NCI-H526 (cell line): Measurements from ENCODE around the gene SLC37A4.
"Not testable (repeated sequence)": the region's sequence is repeated elsewhere in the genome, so short reads cannot be mapped to it uniquely, and the experiment has no call there.

Experiments
- DNase-seq, 2 experiments: peaks; one replicate each; lab custom pipeline; 2025; lab: John Stamatoyannopoulos, UW

Gene SLC37A4

GRCh38 chr11:119041821-119042514 is 11.3 kb upstream of the SLC37A4 start:
- DNase-seq, result no peak

GRCh38 chr11:119039471-119039870 is 8.8 kb upstream of the SLC37A4 start:
- DNase-seq, result not testable (repeated sequence)

DNA sequence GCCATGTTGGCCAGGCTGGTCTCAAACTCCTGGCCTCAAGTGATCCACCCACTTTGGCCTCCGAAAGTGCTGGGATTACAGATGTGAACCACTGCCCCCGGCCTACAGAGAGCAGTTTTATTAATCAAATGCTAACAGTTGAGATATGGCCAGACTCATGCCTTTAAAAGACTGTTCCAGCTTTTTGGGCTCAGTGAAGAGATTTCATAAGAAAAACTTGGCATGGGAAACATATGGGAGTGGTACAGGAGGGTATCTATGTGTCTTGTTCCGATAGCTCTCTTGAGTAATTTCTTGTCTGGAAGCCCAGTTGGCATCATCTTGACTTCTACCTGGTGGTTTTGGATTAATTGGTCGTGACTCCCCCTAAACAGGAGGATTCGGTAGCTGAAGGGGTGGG is 8.2 kb upstream of the SLC37A4 start:
- DNase-seq, result no peak

DNA sequence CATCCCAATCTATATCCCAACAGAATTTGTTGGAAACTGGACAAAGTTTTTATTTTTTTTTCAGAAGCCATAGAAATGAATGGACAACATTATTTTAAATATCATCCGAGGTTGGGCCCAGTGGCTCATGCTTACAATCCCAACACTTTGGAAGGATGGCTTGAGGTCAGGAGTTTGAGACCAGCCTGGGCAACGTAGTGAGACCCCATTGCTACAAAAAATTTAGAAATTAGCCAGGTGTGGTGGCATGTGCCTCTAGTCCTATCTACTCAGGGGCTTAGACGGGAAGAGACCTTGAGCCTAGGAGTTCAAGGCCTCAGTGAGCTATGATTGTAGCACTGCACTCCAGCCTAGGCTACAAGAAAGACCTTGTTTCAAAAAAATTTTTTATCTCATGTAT is 4.1 kb upstream of the SLC37A4 start:
- DNase-seq, result no peak

DNA sequence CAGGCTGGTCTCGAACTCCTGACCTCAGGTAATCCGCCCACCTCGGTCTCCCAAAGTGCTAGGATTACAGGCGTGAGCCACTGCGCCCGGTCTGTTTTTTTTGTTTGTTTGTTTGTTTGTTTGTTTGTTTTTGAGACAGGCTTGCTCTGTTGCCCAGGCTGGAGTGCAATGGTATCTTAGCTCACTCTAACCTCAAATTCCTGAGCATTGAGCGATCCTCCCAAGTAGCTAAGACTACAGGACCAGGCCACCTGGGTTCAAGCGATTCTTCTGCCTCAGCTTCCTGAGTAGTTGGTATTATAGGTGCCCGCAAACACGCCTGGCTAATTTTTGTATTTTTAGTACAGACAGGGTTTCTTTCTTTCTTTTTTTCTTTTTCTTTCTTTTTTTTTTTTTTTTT is 2.7 kb upstream of the SLC37A4 start:
- not testable (repeated sequence) for DNase-seq

DNA sequence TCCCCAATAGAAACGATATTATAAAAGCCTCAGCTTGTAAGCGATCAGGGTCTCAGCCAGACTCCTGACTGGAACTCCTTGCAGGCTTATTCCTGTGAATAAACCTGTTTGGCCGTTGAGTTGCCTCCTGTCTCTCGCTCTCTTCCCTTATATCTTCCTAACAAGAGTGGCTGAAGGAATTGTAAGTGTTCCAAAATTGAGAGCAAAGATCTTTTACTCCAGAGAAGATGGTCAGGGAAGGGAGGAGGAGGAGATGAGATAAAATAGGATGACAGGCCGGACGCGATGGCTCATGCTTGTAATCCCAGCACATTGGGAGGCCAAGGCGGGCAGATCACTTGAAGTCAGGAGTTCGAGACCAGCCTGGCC is 1.2 kb upstream of the SLC37A4 start:
- peak in 1 of 2 experiments; percentile 30 for DNase-seq

GRCh38 chr11:119030029-119030328 is 698 bp downstream of the SLC37A4 start:
- no peak for DNase-seq

GRCh38 chr11:119029340-119030028 is 1.2 kb downstream of the SLC37A4 start:
- DNase-seq, result peak in 1 of 2 experiments; percentile 65

DNA sequence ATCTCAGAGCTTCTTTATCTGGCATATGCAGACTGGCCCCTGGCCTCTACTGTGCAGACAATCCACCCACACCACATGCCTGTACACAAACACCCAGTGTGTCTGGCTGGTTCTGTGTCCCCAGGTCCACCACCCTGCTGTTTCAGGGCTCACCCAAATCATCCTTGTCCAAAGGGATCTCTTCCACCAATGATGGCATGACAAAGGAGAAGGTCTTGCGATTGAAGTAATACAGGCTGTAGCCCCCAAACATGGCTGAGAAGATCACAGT is 1.7 kb downstream of the SLC37A4 start:
- DNase-seq, result no peak

DNA sequence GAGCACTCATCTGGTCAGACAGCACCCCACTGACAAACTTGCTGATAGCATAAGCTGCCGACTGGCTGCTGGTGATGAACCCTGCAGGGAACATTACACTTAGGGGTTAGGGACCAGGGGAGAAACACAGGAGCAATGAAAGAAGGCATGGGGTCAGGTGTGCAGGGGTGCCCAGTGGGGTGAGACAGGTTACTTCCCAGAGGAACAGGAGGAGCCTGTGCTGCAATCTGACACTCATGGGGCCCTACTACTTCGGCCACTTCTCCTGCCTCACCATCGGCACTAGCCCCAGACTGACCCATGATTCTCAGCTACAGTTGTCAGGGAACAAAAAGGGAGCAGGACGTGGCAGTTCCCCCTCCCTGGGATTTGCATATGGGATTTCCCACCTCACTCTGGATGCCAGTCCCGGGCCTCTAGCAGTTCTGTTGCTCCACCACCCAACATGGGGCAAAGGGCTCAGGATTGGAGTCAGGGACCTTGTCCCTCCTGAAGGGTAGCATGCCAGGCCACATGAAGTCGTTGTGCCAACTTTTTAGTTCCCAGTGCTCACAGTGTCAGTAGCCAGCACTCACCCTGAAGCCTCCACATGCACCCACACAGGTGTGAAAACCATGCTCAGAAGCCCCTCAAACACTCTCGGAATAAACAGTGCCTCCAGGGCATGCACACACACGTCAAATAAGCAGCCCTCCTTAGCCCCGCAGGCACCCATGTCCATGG is 2.2 kb downstream of the SLC37A4 start:
- peak in 1 of 2 experiments; percentile 59 for DNase-seq

GRCh38 chr11:119027561-119028345 is 2.9 kb downstream of the SLC37A4 start:
- DNase-seq, result no peak

DNA sequence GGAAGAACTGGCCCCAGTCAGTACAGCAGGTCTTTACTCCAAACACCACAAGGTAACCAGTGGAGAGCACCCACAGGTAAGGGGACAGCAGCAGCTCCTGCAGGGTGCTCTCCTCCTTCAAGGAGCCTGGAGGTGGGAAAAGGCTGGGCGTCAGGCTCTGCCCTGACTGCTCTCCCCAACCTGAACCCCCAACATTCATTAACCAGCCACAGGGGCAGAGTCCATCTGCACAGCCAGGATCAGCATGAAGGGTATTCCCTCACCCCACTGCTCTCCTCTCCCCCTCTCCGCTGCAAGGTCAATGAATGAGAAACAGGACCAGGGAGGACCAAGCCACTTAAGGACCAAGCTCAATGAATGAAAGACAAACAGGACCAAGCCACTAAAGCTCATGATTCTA is 3.7 kb downstream of the SLC37A4 start:
- no peak for DNase-seq

- DNase-seq, result no peak
Observed at GRCh38 chr11:119025978-119026766, 4.5 kb downstream of the SLC37A4 start.

- DNase-seq, result no peak
Observed at GRCh38 chr11:119025541-119025940, 5.1 kb downstream of the SLC37A4 start.

GRCh38 chr11:119025099-119025473 is 5.6 kb downstream of the SLC37A4 start:
- DNase-seq, result peak in 1 of 2 experiments; percentile 21

DNA sequence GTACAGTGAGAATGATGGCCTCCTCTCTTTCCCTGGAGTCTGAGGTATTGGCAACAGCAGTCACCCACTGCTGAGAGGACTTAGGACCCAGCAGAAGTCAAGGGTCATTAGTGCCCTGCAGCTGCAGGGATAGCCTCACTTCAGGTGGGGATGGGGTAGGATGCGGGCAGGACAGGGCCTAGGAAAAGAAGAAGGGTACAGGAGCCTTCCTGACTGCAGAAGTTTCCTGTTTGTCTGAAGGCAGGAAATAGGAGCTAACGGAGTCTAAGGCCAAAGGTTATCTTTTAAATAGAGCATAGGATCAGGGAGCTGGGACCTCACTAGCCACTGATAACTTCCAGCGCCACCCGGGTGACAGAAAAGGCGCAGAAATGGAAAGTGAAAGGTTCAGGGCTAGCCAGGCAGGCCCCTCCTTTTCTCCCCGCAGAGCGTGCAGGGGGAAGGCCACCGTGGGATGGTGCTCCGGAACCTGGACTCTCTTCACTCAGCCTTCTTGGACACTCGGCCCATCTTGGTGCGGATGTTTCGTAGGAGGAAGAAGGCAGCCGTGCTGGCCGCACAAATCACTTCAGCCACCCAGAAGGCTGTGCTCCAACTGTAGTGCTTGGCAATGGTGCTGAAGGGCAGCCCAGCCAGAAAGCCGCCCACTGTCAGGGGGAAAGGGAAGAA is 6.1 kb downstream of the SLC37A4 start:
- DNase-seq, result no peak

DNA sequence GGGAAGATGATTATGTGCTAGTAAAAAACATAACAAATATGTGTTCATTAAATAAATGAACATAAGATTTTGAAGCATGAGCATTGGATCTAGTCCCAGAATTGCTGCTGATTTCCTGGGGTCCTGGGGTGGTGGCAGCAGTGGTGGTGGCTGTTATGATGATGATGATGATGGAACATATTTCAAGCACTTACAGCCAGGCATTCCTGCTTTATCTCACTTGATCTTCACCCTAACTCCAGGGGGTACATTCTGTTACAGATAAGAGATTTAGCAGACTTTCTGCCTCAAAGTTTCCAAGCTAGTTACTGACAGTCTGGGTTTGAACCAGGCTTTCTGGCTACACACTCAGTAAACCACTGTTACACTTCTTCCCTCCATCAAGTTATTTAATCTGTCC is 6.9 kb downstream of the SLC37A4 start:
- no peak for DNase-seq

- DNase-seq, result no peak
Observed at GRCh38 chr11:119021631-119022030, 9.0 kb downstream of the SLC37A4 start.

DNA sequence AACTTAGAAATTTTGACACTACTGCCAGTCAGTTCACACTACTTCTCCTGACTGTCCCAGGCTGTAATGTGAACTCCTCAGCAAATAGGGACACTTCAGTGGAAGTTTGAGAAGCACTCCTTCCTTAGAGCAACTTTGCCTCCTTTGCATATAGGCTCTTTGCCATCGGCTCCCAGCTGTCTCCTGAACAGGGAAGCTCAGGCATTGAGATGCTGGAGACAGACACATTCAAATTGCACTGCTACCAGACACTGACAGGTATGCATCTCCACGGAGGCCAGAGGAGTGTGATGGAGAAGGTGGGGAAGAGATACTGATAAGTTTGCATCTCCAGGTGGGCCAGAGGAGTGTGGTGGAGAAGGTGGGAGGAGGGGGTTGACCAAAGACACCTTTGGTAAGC is 10.7 kb downstream of the SLC37A4 start:
- DNase-seq, result peak; percentile 45 to 51

- peak; percentile 99 to 100 for DNase-seq
Observed at GRCh38 chr11:119018074-119018938, 12.4 kb downstream of the SLC37A4 start, which contains the start of the genes RPS25 and TRAPPC4. Gene RPS25 (minus strand): TSS chr11:119018343. CDS start chr11:119018284, 59 bp downstream. Gene TRAPPC4 (plus strand): TSS chr11:119018766. CDS start chr11:119018796, 30 bp downstream.
